ENCODE data around the gene SPRR2D.
"Not testable (repeated sequence)": the region's sequence is repeated elsewhere in the genome, so short reads cannot be mapped to it uniquely, and the experiment has no call there.

The SPRR2D gene

GRCh38 chr1:153040950-153041631, at the start of gene SPRR2D:
SPRR2D (minus strand) TSS chr1:153041120; CDS start chr1:153040346, 774 bp downstream.
- DNase-seq (ENCODE audit: low read depth, low spot score) = no peak

- DNase-seq (ENCODE audit: low read depth, low spot score) = no peak
These were observed 46.7 kb upstream of the SPRR2D start for GRCh38 chr1:153087652-153088051.

GRCh38 chr1:153081736-153082135, 40.8 kb upstream of the SPRR2D start:
- DNase-seq (ENCODE audit: low read depth, low spot score) = peak; percentile 1

GRCh38 chr1:153072806-153073726, 32.1 kb upstream of the SPRR2D start:
- no peak for DNase-seq (ENCODE audit: low read depth, low spot score)

GRCh38 chr1:153071511-153071910, 30.6 kb upstream of the SPRR2D start, which contains the start of gene SPRR2B:
SPRR2B (minus strand) TSS chr1:153071611; CDS start chr1:153070839, 772 bp downstream.
- no peak for DNase-seq (ENCODE audit: low read depth, low spot score)

- DNase-seq (ENCODE audit: low read depth, low spot score) = no peak
These were observed 29.3 kb upstream of the SPRR2D start for GRCh38 chr1:153070243-153070642.

- DNase-seq (ENCODE audit: low read depth, low spot score) = peak; percentile 3
These were observed 18.2 kb upstream of the SPRR2D start for GRCh38 chr1:153058826-153059784.

GRCh38 chr1:153058154-153058553, 17.2 kb upstream of the SPRR2D start:
- no peak for DNase-seq (ENCODE audit: low read depth, low spot score)

- DNase-seq (ENCODE audit: low read depth, low spot score) = no peak
These were observed 16.5 kb upstream of the SPRR2D start, which contains the start of gene SPRR2A for GRCh38 chr1:153057375-153057774. SPRR2A (minus strand) TSS chr1:153057512; CDS start chr1:153056735, 777 bp downstream.

- DNase-seq (ENCODE audit: low read depth, low spot score) = not testable (repeated sequence)
These were observed 15.2 kb upstream of the SPRR2D start for GRCh38 chr1:153056111-153056510.

GRCh38 chr1:153049211-153049610, 8.3 kb upstream of the SPRR2D start:
- no peak for DNase-seq (ENCODE audit: low read depth, low spot score)

- DNase-seq (ENCODE audit: low read depth, low spot score) = no peak
These were observed 5.7 kb downstream of the SPRR2D start for GRCh38 chr1:153035211-153035610.

GRCh38 chr1:153032677-153033308, 8.1 kb downstream of the SPRR2D start:
- peak; percentile 61 for DNase-seq (ENCODE audit: low read depth, low spot score)

- DNase-seq (ENCODE audit: low read depth, low spot score) = no peak
These were observed 8.8 kb downstream of the SPRR2D start for GRCh38 chr1:153032073-153032472.

- no peak for DNase-seq (ENCODE audit: low read depth, low spot score)
These were observed 10.0 kb downstream of the SPRR2D start, which contains the start of gene SPRR1B for GRCh38 chr1:153030895-153031294. SPRR1B (plus strand) TSS chr1:153031203; CDS start chr1:153032346, 1,143 bp downstream.

- no peak for DNase-seq (ENCODE audit: low read depth, low spot score)
These were observed 12.2 kb downstream of the SPRR2D start for GRCh38 chr1:153028766-153029165.

- no peak for DNase-seq (ENCODE audit: low read depth, low spot score)
These were observed 15.1 kb downstream of the SPRR2D start for GRCh38 chr1:153025797-153026196.

GRCh38 chr1:153024413-153024812, 16.5 kb downstream of the SPRR2D start:
- DNase-seq (ENCODE audit: low read depth, low spot score) = no peak

GRCh38 chr1:153023109-153023508, 17.8 kb downstream of the SPRR2D start:
- no peak for DNase-seq (ENCODE audit: low read depth, low spot score)

- not testable (repeated sequence) for DNase-seq (ENCODE audit: low read depth, low spot score)
These were observed 18.6 kb downstream of the SPRR2D start for GRCh38 chr1:153022340-153022739.

- DNase-seq (ENCODE audit: low read depth, low spot score) = not testable (repeated sequence)
These were observed 19.1 kb downstream of the SPRR2D start for GRCh38 chr1:153021829-153022228.

All from astrocyte of the hippocampus (primary cell).